SK-N-DZ (cell line): Measurements from ENCODE around the gene CRYBB2.
A peak's percentile ranks its signal among the peaks of the same experiment; 100 is the strongest.
"Not testable (repeated sequence)": the region's sequence is repeated elsewhere in the genome, so short reads cannot be mapped to it uniquely, and the experiment has no call there.

ENCODE experiments used
- DNase-seq: peaks from one replicate; pipeline ENCODE4 v3.0.0-alpha.2; 2015; ENCODE audit warnings: low spot score

CRYBB2 gene

GRCh38 chr22:25199731-25200520 lies 19.5 kb upstream of the CRYBB2 start, which contains the start of gene CRYBB3:
CRYBB3 (plus strand) TSS chr22:25199858; CDS start chr22:25201397, 1,539 bp downstream.
- DNase-seq = no peak

GRCh38 chr22:25200967-25201366 lies 18.5 kb upstream of the CRYBB2 start:
- DNase-seq = no peak

- DNase-seq = no peak
These were observed 17.7 kb upstream of the CRYBB2 start for GRCh38 chr22:25201557-25202273.

- DNase-seq = peak; percentile 74
These were observed 17.0 kb upstream of the CRYBB2 start for GRCh38 chr22:25202290-25202921.

GRCh38 chr22:25203082-25203481 lies 16.4 kb upstream of the CRYBB2 start:
- no peak for DNase-seq

- not testable (repeated sequence) for DNase-seq
These were observed 14.9 kb upstream of the CRYBB2 start for GRCh38 chr22:25204547-25204946.

- no peak for DNase-seq
These were observed 13.6 kb upstream of the CRYBB2 start for GRCh38 chr22:25205847-25206246.

- no peak for DNase-seq
These were observed 12.4 kb upstream of the CRYBB2 start for GRCh38 chr22:25206998-25207397.

GRCh38 chr22:25207553-25208157 lies 11.8 kb upstream of the CRYBB2 start:
- DNase-seq = no peak

GRCh38 chr22:25208328-25208727 lies 11.1 kb upstream of the CRYBB2 start:
- DNase-seq = no peak

- DNase-seq = no peak
These were observed 10.5 kb upstream of the CRYBB2 start for GRCh38 chr22:25208743-25209505.

GRCh38 chr22:25210793-25211192 lies 8.6 kb upstream of the CRYBB2 start:
- DNase-seq = no peak

- DNase-seq = no peak
These were observed 7.1 kb upstream of the CRYBB2 start for GRCh38 chr22:25212337-25212736.

- no peak for DNase-seq
These were observed 6.2 kb upstream of the CRYBB2 start for GRCh38 chr22:25213221-25213620.

- no peak for DNase-seq
These were observed 3.2 kb upstream of the CRYBB2 start for GRCh38 chr22:25216230-25216629.

GRCh38 chr22:25219948-25220442 lies 556 bp downstream of the CRYBB2 start:
- DNase-seq = no peak

GRCh38 chr22:25221790-25222189 lies 2.4 kb downstream of the CRYBB2 start:
- DNase-seq = no peak

GRCh38 chr22:25223269-25223850 lies 3.9 kb downstream of the CRYBB2 start:
- DNase-seq = no peak

GRCh38 chr22:25228822-25229221 lies 9.4 kb downstream of the CRYBB2 start:
- no peak for DNase-seq

- not testable (repeated sequence) for DNase-seq
These were observed 11.3 kb downstream of the CRYBB2 start for GRCh38 chr22:25230760-25231159.

- DNase-seq = no peak
These were observed 12.9 kb downstream of the CRYBB2 start for GRCh38 chr22:25232301-25232700.
